ENCODE data around the gene TRAPPC10.

- no peak for TF ChIP-seq TEAD4 (IDR thresholded peaks at IDR 0.05; ENCODE audit: borderline replicate concordance, insufficient read depth)
- TF ChIP-seq RAD21 (IDR thresholded peaks at IDR 0.05; ENCODE audit: low read length) = no peak
- TF ChIP-seq EZH2phosphoT487 (IDR thresholded peaks at IDR 0.05; ENCODE audit: borderline replicate concordance, low read depth) = no peak
- no peak for TF ChIP-seq SMC3 (IDR thresholded peaks at IDR 0.05; ENCODE audit: low read depth, low read length)
- no peak for TF ChIP-seq RFX5 (IDR thresholded peaks at IDR 0.05; ENCODE audit: low read length)
- no peak for TF ChIP-seq POLR2AphosphoS5 (IDR thresholded peaks at IDR 0.05; ENCODE audit: low read depth, low read length)
- no peak for TF ChIP-seq MEF2A (IDR thresholded peaks at IDR 0.05; ENCODE audit: borderline replicate concordance, low read depth)
- TF ChIP-seq, protein P1, sequence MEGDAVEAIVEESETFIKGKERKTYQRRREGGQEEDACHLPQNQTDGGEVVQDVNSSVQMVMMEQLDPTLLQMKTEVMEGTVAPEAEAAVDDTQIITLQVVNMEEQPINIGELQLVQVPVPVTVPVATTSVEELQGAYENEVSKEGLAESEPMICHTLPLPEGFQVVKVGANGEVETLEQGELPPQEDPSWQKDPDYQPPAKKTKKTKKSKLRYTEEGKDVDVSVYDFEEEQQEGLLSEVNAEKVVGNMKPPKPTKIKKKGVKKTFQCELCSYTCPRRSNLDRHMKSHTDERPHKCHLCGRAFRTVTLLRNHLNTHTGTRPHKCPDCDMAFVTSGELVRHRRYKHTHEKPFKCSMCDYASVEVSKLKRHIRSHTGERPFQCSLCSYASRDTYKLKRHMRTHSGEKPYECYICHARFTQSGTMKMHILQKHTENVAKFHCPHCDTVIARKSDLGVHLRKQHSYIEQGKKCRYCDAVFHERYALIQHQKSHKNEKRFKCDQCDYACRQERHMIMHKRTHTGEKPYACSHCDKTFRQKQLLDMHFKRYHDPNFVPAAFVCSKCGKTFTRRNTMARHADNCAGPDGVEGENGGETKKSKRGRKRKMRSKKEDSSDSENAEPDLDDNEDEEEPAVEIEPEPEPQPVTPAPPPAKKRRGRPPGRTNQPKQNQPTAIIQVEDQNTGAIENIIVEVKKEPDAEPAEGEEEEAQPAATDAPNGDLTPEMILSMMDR (IDR thresholded peaks at IDR 0.05) = no peak
- no peak for TF ChIP-seq JUND (IDR thresholded peaks at IDR 0.05)
- TF ChIP-seq EP300 (IDR thresholded peaks at IDR 0.05; ENCODE audit: borderline replicate concordance in 1 of 2, low read depth in 1 of 2, low read length in 1 of 2) = no peak
- TF ChIP-seq GATA2 (CRISPR knock-in tag; IDR thresholded peaks at IDR 0.05) = no peak
- TF ChIP-seq RXRA (IDR thresholded peaks at IDR 0.05; ENCODE audit: borderline replicate concordance, low read depth) = no peak
These were observed 45.1 kb upstream of the TRAPPC10 start for GRCh38 chr21:43966946-43967512.
